Natural killer cell (primary cell): ENCODE measurements around the gene RAB13. TPM values are rescaled to one million over a fixed set of nuclear protein-coding genes. Genes with fewer than 3 reads are reported as not detected.

Experiments used
- ATAC-seq, 3 donors: fragments of 150-1000 bp in 2 of 3; fragments of 200-7000 bp in 1 of 3; cut with Tn5 transposase; 1 replicate in 1 of 3; 2 replicates in 2 of 3; pipeline ENCODE4 v1.10.0; 2021; ENCODE audit warnings: mild to moderate bottlenecking in 2 of 3, moderate library complexity in 2 of 3
- DNase-seq, 2 donors: peaks; one replicate each; pipeline versions ENCODE4 v3.0.0 to v3.0.0-alpha.2; 2013 to 2021; ENCODE audit warnings: mixed read lengths in 1 of 2
- H3K27ac ChIP-seq: one replicate; pipeline ENCODE4 v1.5.1; 2013; ENCODE audit warnings: mild to moderate bottlenecking, low read length
- H3K27me3 ChIP-seq: one replicate; pipeline ENCODE4 v1.6.1; 2013; ENCODE audit warnings: low read length; ENCODE audit not compliant: control insufficient read depth, insufficient read depth
- H3K36me3 ChIP-seq: one replicate; pipeline ENCODE4 v1.6.1; 2013; ENCODE audit warnings: low read length; ENCODE audit not compliant: control insufficient read depth, insufficient read depth
- H3K4me1 ChIP-seq: one replicate; pipeline ENCODE4 v1.6.1; 2013; ENCODE audit warnings: low read length; ENCODE audit not compliant: control insufficient read depth, insufficient read depth
- H3K4me3 ChIP-seq: one replicate; pipeline ENCODE4 v1.5.1; 2013; ENCODE audit warnings: low read length
- H3K9me3 ChIP-seq: one replicate; pipeline ENCODE4 v1.6.1; 2013; ENCODE audit warnings: low read length; ENCODE audit not compliant: control insufficient read depth, insufficient read depth
- H3K27ac Mint-ChIP-seq, 2 donors: one replicate each; pipeline ENCODE4 v1.8.0; 2022; ENCODE audit warnings: mild to moderate bottlenecking in 2 of 2, mixed read lengths in 2 of 2, moderate library complexity in 1 of 2
- H3K27me3 Mint-ChIP-seq, 2 donors: one replicate each; pipeline ENCODE4 v1.8.0; 2022; ENCODE audit warnings: low read depth in 2 of 2, mixed read lengths in 2 of 2
- H3K36me3 Mint-ChIP-seq: one replicate; pipeline ENCODE4 v1.8.0; 2022; ENCODE audit warnings: mixed read lengths
- H3K4me1 Mint-ChIP-seq, 2 donors: one replicate each; pipeline ENCODE4 v1.8.0; 2022; ENCODE audit warnings: mixed read lengths in 2 of 2
- H3K4me3 Mint-ChIP-seq: one replicate; pipeline ENCODE4 v1.8.0; 2022; ENCODE audit warnings: mild to moderate bottlenecking, moderate library complexity, mixed read lengths
- H3K9me3 Mint-ChIP-seq, 2 donors: one replicate each; pipeline ENCODE4 v1.8.0; 2022; ENCODE audit warnings: mixed read lengths in 2 of 2
- CTCF ChIP-seq: fragments of 200-600 bp; IDR thresholded peaks from one replicate; pipeline ENCODE4 v1.8.0; 2022; ENCODE audit warnings: antibody characterized with exemption
- WGBS: methylation state at CpG from one replicate; pipeline ENCODE4 v1.1.7; 2013; ENCODE audit warnings: missing lambda C conversion rate; ENCODE audit not compliant: insufficient coverage; 5-methylcytosine and 5-hydroxymethylcytosine counted together
- intact Hi-C: fragments of 100-400 bp; cut with micrococcal nuclease; formaldehyde crosslinking; loops from one replicate; pipeline ENCODE4 v1.14.2; 2022
- total RNA-seq, 4 donors: library from RNA; stranded (reverse); fragments of 120-200 nt in 1 of 4; gene quantifications; one replicate each; pipeline versions ENCODE4 v1.2.3 to v1.2.4, GENCODE V29; 2013 to 2022

Gene RAB13
- total RNA-seq, 3 donors from 2014 or later (not counting 1 experiment from before 2014, with no cell fraction given): 0.25 to 0.73 TPM; not detected in 1

DNA sequence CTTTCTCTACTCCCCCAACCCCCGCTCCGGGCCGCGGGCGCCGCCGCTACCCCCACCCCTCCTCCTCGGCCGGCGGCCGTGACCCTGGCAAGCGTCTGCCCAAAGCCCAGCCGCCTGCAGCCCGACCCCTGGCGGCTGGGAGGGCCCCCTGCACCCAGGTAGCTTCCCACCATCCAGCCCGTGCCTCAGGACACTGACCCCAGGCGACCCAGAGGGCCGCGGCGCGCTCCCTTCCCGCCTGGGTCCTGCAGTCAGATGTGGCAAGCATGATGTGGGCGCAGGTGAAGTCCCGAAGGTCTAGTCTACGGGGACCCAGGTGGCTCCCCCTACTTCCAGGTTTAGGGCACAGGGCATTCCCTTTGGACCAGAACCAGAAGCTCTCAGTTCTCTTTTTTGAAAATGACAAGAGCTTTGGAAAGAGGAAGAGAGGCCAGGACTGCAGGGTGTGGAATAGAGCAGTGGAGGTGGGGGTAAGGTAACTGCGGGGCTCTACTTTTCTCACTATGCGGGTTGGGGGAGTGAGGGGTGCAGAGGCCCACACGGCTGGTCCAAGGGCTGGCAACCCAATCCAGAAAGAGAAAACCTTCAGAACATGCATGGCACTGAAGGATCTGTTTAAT, 39.4 kb downstream of the RAB13 start, which contains the start of gene DENND4B:
Gene DENND4B (minus strand): TSS at position 97 of the 620 bp plus-strand sequence. CDS start 2,344 bp downstream, outside the sequence.
- ATAC-seq (peak; percentile 65 to 79 (median 70)), DNase-seq (peak; percentile 77 to 86)
- Histone ChIP-seq H3K27me3 (no peaks in the 10 kb centered on the region), H3K9me3 (no peaks in the 10 kb centered on the region), H3K36me3 (peaks cover 52% of the 10 kb centered on the region), H3K4me1 (peaks cover 44% of the 10 kb centered on the region), H3K27ac (peak within 1 kb of the TSS; percentile 98), H3K4me3 (peak within 1 kb of the TSS; percentile 89)
- H3K36me3 Mint-ChIP-seq: peaks cover 13% of the 10 kb centered on the region
- H3K4me3 Mint-ChIP-seq: peak within 1 kb of the TSS; percentile 94
- peak; percentile 84 for TF ChIP-seq CTCF
- peak within 1 kb of the TSS; percentile 92 to 96 for H3K27ac Mint-ChIP-seq
- intact Hi-C loops: loop anchor here (1.0 kb wide), 1 partner anchor 149 kb away; no protein-coding TSS in a partner anchor
- H3K4me1 Mint-ChIP-seq: peaks cover 39 to 51% of the 10 kb centered on the region in 2 donors
- WGBS: 9% methylated on average over 28 of the region's 28 CpGs
- H3K9me3 Mint-ChIP-seq: no peaks in the 10 kb centered on the region
- H3K27me3 Mint-ChIP-seq: no peaks in the 10 kb centered on the region

GRCh38 chr1:153945795-153946621, 40.1 kb downstream of the RAB13 start:
- peak overlapping the region; percentile 94 for H3K4me3 Mint-ChIP-seq
- H3K36me3 Mint-ChIP-seq: peaks cover 11% of the 10 kb centered on the region
- H3K27ac Mint-ChIP-seq: peak overlapping the region; percentile 92 to 96
- H3K4me1 ChIP-seq: peaks cover 50% of the 10 kb centered on the region
- no peaks in the 10 kb centered on the region for H3K27me3 Mint-ChIP-seq
- H3K9me3 ChIP-seq: no peaks in the 10 kb centered on the region
- H3K9me3 Mint-ChIP-seq: no peaks in the 10 kb centered on the region
- peak overlapping the region; percentile 89 for H3K4me3 ChIP-seq
- peak; percentile 80 to 86 for DNase-seq
- intact Hi-C loops: loop anchor here (1.0 kb wide), 4 partner anchors 12 to 149 kb away; partner anchors contain the start of genes CRTC2 and RPS27
- TF ChIP-seq CTCF: no peak
- no peaks in the 10 kb centered on the region for H3K27me3 ChIP-seq
- H3K36me3 ChIP-seq: peaks cover 52% of the 10 kb centered on the region
- WGBS: under 1% methylated on average over 95 of the region's 95 CpGs
- H3K4me1 Mint-ChIP-seq: peaks cover 39 to 51% of the 10 kb centered on the region in 2 donors
- ATAC-seq: peak; percentile 55 to 74 (median 68)
- H3K27ac ChIP-seq: peak overlapping the region; percentile 98

DNA sequence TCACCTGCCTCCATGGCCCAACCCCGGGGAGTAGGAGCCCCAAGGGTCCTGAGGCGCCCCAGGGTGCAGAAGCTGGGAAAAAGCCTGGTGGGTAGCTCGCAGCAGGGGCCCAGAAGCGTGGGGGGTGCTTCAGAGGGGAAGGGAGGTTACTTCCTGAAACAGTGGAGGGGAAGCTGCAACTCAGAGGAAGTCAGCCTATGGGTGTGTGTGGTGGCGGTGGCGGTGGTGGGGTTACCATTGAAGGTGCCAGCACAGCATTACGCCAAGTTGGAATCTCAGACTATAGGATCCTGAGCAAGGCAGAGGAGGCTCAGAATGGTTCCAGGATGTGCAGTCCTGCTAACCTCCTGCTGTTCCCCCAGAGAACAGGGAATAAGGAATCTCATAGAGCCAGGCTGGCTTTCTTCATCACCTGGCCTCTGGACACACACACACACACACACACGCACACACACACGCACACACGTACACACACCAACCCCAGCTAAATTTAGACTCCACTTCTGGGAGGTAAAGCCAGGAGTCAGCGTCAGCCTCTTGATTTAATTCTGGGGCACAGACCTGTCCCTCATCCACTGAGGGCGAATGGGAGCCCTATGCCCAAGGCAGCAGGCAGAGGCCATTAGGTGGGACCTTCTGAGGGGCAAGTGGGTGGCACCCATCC, 40.9 kb downstream of the RAB13 start:
- peak overlapping the region; percentile 94 for H3K4me3 Mint-ChIP-seq
- intact Hi-C loops: loop anchor here (1.0 kb wide), 3 partner anchors 13 to 45 kb away; partner anchors contain the start of genes CRTC2 and RPS27
- Histone ChIP-seq H3K36me3 (peaks cover 52% of the 10 kb centered on the region), H3K9me3 (no peaks in the 10 kb centered on the region), H3K27me3 (no peaks in the 10 kb centered on the region), H3K27ac (peak overlapping the region; percentile 98), H3K4me3 (peak overlapping the region; percentile 89), H3K4me1 (peaks cover 50% of the 10 kb centered on the region)
- peaks cover 4% of the 10 kb centered on the region for H3K36me3 Mint-ChIP-seq
- H3K27ac Mint-ChIP-seq: peak overlapping the region; percentile 92 to 96
- peak; percentile 86 to 89 for DNase-seq
- no peaks in the 10 kb centered on the region for H3K27me3 Mint-ChIP-seq
- no peaks in the 10 kb centered on the region for H3K9me3 Mint-ChIP-seq
- ATAC-seq: peak; percentile 63 to 79 (median 69)
- H3K4me1 Mint-ChIP-seq: peaks cover 38 to 56% of the 10 kb centered on the region in 2 donors
- no peak for TF ChIP-seq CTCF
- WGBS: 0% methylated on average over 12 of the region's 12 CpGs
